GM21360 (cell line): Measurements from ENCODE around the gene CUX1.

Experiments
- ATAC-seq: cut with Tn5 transposase; IDR thresholded peaks from one replicate; pipeline ENCODE4 v1.9.1; 2021; ENCODE audit warnings: mild to moderate bottlenecking, moderate library complexity; ENCODE audit not compliant: unreplicated experiment

Gene CUX1

GRCh38 chr7:102275123-102275703 lies 457.8 kb downstream of the CUX1 start:
- no peak for ATAC-seq

DNA sequence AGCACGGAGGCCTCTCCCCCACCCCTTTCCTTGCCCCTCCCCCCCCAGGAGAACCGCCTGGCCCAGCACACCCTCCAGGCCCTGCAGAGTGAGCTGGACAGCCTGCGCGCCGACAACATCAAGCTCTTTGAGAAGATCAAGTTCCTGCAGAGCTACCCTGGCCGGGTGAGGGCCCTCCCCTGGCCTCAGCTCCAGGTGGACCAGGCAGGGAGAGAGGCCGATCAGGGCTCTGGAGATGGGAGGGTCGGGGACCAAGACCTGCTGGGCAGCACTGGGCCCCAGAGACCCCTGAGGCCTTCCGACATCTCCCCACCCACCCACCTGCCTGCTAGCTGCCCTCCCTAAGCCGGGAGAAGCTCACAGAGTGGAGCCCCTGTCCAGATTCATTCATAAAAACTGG lies 460.5 kb downstream of the CUX1 start:
- no peak for ATAC-seq

GRCh38 chr7:102279537-102280400 lies 462.3 kb downstream of the CUX1 start:
- no peak for ATAC-seq

GRCh38 chr7:102280521-102280920 lies 463.1 kb downstream of the CUX1 start:
- ATAC-seq = no peak

GRCh38 chr7:102281785-102282184 lies 464.4 kb downstream of the CUX1 start:
- ATAC-seq = no peak

DNA sequence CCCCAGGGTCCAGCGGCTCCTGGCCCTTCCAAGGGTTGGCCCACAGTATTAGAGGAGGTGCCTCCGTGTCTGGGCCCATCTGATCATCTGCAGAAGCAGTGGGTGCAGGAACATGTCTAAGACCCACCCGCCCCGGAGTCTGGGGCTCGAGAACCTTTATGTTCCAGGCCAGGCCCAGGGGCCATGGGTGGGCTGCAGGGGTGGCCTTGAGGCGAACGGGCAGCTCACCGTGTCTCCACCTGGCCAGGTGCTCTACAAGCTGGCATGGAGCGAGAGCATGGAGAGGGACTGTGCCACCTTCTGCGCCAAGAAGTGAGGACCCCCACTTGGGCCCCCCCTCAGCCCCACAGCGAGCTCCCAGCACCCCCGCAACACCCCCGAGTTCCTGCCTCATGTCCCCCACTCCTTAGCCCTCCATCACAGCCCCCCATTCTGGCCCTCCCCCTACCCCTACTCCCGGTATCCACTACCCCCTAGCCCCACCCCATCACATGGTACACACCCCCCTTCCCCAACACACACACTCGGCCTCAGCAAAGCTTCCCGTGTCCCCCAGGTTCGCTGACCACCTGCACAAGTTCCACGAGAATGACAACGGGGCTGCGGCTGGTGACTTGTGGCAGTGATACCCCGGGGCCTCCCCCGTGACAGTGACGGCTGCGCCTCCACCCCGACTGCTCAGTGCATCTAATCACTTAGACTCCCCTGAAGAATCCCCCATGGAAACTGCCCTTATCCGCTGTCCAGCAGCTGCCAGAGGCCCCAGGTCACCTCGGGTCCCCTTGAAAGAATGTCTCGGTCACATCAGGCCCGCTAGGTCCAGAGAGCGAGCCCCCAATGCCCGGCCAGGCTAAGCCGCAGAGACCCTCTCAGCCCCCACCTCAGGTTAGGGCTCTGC lies 465.3 kb downstream of the CUX1 start:
- no peak for ATAC-seq

DNA sequence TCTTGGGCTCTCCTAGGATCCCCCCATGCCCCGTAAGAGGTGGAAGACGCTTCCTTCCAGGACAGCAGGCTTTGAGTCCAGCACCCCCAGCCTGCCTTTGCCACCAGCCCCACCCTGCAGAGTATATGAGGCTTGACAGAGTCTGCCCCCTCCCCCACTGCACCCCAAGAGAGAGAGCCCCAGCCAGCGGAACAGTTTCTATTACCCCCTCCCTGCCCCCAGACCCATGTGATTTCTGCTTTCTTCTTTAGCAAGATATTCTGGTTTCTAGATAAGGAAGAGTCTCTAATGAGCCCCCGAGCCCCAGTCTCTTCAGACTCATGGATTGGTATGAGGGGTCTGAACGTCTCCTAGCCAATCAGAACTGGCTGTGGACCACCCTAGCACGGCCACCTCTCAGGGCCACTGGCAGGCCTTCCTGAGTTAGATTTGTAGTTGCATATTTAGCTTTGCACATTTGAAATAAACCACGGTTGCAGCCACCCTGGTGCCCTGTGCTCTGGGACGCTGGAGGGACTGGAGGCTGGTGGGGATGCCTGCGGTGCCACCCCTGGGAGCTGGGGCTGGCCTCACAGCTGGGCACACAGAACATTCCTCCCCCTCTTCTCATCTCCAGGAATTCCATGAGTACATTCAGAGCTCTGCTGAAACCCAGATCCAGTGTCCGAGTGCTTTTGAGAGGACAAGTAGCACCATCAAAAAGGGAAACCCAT lies 466.2 kb downstream of the CUX1 start:
- no peak for ATAC-seq

DNA sequence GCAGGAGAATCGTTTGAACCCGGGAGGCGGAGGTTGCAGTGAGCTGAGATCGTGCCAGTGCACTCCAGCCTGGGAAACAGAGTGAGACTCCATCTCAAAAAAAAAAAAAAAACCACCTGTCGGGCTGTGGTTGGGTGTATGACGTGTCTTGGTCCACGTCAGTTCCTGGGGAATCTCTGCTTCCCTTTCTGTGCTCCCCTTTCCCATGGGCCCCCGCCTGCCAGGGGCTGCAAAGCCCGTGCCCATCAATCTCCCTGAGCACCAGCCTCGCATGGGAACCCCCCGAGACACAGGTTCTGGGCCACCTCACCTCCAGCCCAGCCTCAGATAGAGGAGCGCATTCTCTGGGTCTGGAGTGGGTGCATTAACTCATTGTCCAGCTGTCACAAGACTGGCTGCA lies 467.0 kb downstream of the CUX1 start:
- no peak for ATAC-seq

DNA sequence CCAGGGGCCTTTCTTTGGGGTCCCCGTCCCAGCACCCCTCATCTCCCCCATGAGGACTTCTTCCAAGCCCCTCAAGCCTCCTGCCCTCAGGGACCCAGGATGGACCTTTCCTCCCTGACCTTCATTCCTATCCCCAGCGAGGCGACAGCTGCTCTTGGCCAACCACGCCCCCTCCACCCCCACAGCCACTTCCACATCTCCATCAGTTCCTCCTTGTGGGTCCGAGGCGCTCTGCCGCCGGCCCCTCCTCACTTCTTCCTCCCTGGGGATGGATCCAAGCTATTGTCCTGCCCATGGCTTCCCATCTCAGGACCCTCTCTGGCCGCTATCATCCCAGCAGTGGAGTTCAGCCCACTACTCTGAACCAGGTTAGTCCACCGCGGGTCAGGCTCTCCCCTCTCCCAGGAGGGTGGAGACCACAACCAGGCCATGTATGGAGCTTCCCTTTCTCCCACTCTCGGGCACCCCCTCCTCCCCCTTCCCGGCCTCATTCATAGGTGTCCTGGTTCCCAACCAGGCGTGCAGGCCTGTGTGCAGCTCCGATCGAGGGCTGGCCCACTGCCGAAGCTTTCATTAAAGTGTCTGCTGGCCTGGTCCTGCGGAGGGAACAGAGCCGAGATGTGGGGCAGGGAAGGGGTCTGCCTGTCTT lies 467.6 kb downstream of the CUX1 start:
- no peak for ATAC-seq

- no peak for ATAC-seq
Observed at GRCh38 chr7:102285540-102286236, 468.3 kb downstream of the CUX1 start.

GRCh38 chr7:102286237-102287110 lies 469.0 kb downstream of the CUX1 start, which contains the start of gene SH2B2:
TSS of gene SH2B2 (plus strand) at chr7:102286868. CDS start at chr7:102300551, 13,683 bp downstream.
- ATAC-seq = no peak

DNA sequence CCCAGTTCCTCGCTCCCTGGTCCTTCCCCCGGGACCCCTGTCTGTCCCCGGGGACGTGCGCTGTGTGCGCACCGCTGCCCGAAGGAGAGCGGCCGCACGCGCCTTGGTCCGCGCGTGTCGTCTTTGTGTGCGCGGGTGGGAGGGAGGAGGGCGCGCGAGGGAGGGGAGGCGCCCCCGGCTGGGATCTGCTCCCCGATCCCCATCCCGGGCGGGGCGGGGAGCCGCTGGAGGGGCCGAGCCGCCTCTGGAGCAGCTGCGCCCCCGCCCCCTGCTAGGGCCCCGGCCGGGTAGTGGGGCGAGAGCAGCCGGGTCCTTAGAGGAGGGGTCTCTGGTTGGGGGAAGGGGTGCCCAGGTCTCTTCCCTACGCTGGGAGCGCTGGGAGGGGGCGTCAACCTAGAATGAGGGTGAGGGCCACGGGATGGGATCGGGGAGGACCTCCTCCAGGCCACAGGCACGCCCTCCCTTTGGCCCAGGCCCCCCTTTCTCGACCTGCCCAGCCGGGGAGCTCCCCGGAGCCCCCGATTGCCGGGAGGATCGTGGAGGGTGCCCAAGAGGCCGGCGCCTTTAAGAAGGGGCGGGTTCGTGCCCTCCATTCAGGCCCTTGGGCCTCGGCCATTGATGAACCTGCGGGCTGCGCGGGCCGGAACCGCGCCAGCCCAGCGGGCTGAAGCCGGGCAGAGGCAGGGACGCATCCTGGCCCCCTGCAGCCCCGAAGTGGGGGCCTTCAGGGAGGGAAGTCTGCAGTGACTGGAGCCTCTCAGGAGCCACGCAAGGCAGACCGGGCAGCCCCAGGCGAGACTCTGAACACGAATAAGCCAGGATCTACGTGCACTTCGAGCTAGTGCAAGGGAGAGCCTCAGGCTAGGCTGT lies 469.9 kb downstream of the CUX1 start:
- no peak for ATAC-seq

- no peak for ATAC-seq
Observed at GRCh38 chr7:102287981-102288278, 470.5 kb downstream of the CUX1 start.

DNA sequence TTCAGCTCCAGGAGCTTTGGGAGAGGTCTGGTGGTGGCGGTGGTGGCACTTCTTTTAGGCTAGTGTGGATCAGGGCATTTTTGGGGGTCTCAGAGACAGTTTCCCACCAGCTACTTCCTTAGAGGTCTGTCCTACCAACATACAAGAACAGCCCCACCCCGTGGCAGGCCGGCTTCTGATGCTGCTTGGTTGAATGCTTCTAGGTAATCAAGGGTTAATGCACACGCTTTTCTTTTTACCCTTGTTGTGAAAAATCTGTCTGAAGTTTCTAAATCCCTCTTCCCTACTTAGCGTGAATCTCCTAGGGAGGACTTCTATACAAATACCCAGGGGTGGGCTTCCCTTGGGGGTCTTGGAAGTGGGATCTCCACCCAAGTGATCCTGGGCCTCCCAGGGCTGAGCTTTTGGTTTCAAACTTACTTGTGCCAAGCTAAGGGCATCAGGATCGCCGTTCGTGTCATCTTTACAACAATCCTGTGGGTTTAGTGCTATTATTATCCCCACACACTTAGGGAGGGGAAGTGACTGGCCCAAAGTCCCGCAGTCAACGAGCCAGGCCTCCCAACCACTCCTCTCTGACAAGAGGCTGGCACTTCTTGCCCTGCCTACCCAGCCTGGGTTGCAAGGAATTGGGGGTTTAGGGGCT lies 471.0 kb downstream of the CUX1 start:
- ATAC-seq = no peak

DNA sequence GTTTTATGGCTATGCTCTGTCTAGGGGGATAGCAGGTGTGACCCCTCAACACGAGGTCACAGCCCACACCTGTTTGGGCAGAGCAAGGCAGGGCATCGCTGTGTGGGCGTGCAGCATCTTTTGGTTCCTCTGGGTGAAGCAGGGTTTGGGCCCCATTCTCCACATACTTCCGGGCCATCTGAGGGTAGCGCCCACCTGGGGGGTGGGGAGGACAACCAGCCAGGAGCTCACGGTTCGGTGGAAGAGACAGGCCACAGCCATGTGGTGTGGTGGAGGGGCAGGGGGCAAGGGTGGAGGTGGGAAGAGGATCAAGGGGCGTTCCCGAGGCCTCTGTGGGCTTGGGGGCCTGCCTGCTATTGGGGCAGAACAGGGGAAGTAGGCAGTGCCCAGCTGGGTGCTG lies 471.6 kb downstream of the CUX1 start:
- no peak for ATAC-seq

DNA sequence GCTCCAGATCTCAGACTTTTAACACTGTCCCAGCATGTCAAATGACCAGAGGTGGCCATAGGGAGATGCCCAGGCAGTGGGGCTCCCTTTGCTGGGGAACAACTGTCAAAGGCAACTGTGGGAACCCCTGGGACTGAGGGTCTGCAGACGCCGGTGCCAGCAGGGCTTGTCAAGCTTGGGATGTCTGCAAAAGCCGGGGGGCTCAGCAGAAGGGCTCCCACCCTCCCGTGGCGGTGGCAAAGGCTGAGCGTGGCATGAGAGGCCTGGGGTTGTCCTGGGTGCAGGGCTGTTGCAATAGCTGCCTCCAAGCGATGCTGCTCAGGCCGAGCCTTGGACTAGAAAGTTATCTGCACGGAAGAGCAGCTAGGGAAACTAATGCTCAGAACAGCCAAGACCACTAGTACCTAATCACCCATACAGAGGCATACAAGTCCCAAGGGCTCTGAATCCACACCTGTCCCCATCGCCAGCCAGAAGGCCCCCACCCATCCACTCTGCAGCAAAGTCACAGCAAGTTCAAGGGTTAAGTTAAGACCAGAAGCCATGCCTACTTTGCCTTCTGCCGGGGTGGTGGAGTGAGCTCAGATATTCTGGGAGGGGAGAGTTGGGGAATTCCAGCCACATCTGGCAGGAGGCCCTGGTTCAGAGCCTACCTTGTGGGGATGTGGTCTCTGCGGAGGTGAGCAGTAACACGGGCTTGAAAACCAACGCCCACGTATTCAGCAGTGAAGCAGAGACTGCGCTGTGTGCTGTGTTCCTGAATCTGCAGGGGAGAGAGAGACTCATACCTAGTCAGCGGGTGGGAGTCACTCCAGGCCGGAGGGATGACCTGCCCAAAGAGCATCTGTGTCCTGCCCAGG lies 473.9 kb downstream of the CUX1 start:
- peak; percentile 39 for ATAC-seq

- ATAC-seq = no peak
Observed at GRCh38 chr7:102291916-102292267, 474.5 kb downstream of the CUX1 start.
